ENCODE measurements around the gene PSMA8. TPM values are rescaled to one million over a fixed set of nuclear protein-coding genes. Genes with fewer than 3 reads are reported as not detected.
"Not testable (repeated sequence)": the region's sequence is repeated elsewhere in the genome, so short reads cannot be mapped to it uniquely, and the experiment has no call there.

PSMA8 gene
- total and polyA plus RNA-seq, 9 donors, result 0.12 to 0.25 (median 0.16) TPM; not detected in 5

- Histone ChIP-seq H3K27ac (no peak overlapping the region), H3K4me3 (no peak overlapping the region), H3K27me3 (no peaks in the 10 kb centered on the region), H3K9me3 (no peaks in the 10 kb centered on the region), H3K4me1 (ENCODE audit: insufficient read depth) (no peaks in the 10 kb centered on the region), H3K36me3 (no peaks in the 10 kb centered on the region)
- intact Hi-C loops (cut with DNase I), result no loop called here
- no peak for TF ChIP-seq POLR2A (IDR thresholded peaks at IDR 0.05)
- no peak for TF ChIP-seq CTCF (IDR thresholded peaks at IDR 0.05)
- no peak for TF ChIP-seq EP300 (IDR thresholded peaks at IDR 0.05)
- no peak for DNase-seq
- WGBS, 3 donors, result 71 to 73% (median 72%) methylated on average over 3 of the region's 3 CpGs
Observed at GRCh38 chr18:26157326-26157725, 23.7 kb downstream of the PSMA8 start.

DNA sequence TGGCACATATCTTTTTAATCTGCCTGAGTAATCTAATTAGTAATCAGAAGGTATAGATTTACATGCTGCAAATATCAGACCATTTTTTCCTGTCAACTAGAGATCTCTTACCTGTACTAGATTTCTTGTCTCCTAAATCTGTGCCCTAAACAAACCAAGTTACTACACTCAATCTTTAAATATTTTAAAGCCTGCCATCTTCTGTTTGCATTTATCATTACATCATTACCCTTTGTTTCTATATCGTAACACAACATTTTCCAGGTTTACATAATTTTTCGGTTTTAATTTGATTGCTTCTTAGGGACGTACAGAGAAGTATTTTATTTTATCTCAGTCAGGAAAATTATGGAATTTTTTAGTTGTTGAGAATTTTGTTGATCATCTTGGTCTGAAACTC lies 25.7 kb downstream of the PSMA8 start:
- H3K27me3 ChIP-seq, result no peaks in the 10 kb centered on the region
- intact Hi-C loops (cut with DNase I), result no loop called here
- TF ChIP-seq POLR2A (IDR thresholded peaks at IDR 0.05) (no peak), CTCF (IDR thresholded peaks at IDR 0.05) (no peak), EP300 (IDR thresholded peaks at IDR 0.05) (no peak)
- no peaks in the 10 kb centered on the region for H3K4me1 ChIP-seq (ENCODE audit: insufficient read depth)
- WGBS, 3 donors, result 30 to 46% (median 44%) methylated on average over 3 of the region's 3 CpGs
- no peak overlapping the region for H3K4me3 ChIP-seq
- no peak for DNase-seq
- no peaks in the 10 kb centered on the region for H3K9me3 ChIP-seq
- H3K27ac ChIP-seq, result no peak overlapping the region
- H3K36me3 ChIP-seq, result no peaks in the 10 kb centered on the region

DNA sequence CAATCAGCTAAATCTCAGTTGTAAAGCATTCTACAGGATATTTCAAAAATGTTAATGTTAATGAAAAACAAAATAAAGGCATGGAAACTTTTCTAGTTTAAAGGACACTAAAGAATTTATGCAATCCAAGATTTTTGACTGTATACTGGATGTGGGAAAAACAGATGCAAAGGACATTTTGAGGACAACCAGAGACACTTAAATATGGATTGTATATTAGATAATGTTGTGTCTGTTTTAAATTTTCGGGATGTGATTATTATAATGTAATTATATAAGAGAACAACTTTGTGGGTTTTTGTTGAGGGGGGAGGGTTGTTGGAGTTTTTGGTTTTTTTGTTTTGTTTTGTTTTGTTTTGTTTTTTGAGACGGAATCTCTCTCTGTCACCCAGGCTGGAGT lies 30.9 kb downstream of the PSMA8 start:
- Histone ChIP-seq H3K4me1 (ENCODE audit: insufficient read depth) (no peaks in the 10 kb centered on the region), H3K27me3 (no peaks in the 10 kb centered on the region), H3K9me3 (no peaks in the 10 kb centered on the region), H3K36me3 (no peaks in the 10 kb centered on the region), H3K4me3 (no peak overlapping the region), H3K27ac (no peak overlapping the region)
- WGBS, 3 donors, result 79 to 86% (median 81%) methylated on average over 2 of the region's 2 CpGs
- TF ChIP-seq POLR2A (IDR thresholded peaks at IDR 0.05) (no peak), EP300 (IDR thresholded peaks at IDR 0.05) (no peak), CTCF (IDR thresholded peaks at IDR 0.05) (no peak)
- no peak for DNase-seq
- intact Hi-C loops (cut with DNase I), result no loop called here

- H3K4me3 ChIP-seq; H3K36me3 ChIP-seq; DNase-seq; H3K27ac ChIP-seq; intact Hi-C loops (cut with DNase I); H3K27me3 ChIP-seq; H3K4me1 ChIP-seq (ENCODE audit: insufficient read depth); H3K9me3 ChIP-seq: not testable (repeated sequence)
- 90 to 95% (median 94%) methylated on average over 1 of the region's 1 CpG for WGBS, 3 donors
Observed at GRCh38 chr18:26167592-26167991, 33.9 kb downstream of the PSMA8 start.

- WGBS, 3 donors, result 60 to 77% (median 63%) methylated on average over 2 of the region's 2 CpGs
- Histone ChIP-seq H3K36me3 (no peaks in the 10 kb centered on the region), H3K27me3 (no peaks in the 10 kb centered on the region), H3K4me1 (ENCODE audit: insufficient read depth) (no peaks in the 10 kb centered on the region), H3K9me3 (no peaks in the 10 kb centered on the region), H3K27ac (no peak overlapping the region), H3K4me3 (no peak overlapping the region)
- no peak for TF ChIP-seq EP300 (IDR thresholded peaks at IDR 0.05)
- no peak for TF ChIP-seq CTCF (IDR thresholded peaks at IDR 0.05)
- no peak for TF ChIP-seq POLR2A (IDR thresholded peaks at IDR 0.05)
- intact Hi-C loops (cut with DNase I), result no loop called here
- no peak for DNase-seq
Observed at GRCh38 chr18:26175481-26175880, 41.8 kb downstream of the PSMA8 start.
